ENCODE results near the gene PATJ.

- no peak for TF ChIP-seq EZH2 (IDR thresholded peaks at IDR 0.05)
- TF ChIP-seq POLR2AphosphoS5 (IDR thresholded peaks at IDR 0.05; ENCODE audit: borderline replicate concordance, low read depth, low read length) = no peak
- TF ChIP-seq FOXP2 (optimal IDR thresholded peaks at IDR 0.05; ENCODE audit: control extremely low read depth, extremely low read length, insufficient read depth) = no peak
Measured at GRCh38 chr1:62212411-62212810, 470.1 kb downstream of the PATJ start.
